ENCODE data around the gene COL23A1. TPM values are rescaled to one million over a fixed set of nuclear protein-coding genes. Genes with fewer than 3 reads are reported as not detected.

COL23A1 gene
- total and polyA plus RNA-seq, 3 experiments from 2014 or later: 0.20 to 0.28 TPM; not detected in 1

DNA sequence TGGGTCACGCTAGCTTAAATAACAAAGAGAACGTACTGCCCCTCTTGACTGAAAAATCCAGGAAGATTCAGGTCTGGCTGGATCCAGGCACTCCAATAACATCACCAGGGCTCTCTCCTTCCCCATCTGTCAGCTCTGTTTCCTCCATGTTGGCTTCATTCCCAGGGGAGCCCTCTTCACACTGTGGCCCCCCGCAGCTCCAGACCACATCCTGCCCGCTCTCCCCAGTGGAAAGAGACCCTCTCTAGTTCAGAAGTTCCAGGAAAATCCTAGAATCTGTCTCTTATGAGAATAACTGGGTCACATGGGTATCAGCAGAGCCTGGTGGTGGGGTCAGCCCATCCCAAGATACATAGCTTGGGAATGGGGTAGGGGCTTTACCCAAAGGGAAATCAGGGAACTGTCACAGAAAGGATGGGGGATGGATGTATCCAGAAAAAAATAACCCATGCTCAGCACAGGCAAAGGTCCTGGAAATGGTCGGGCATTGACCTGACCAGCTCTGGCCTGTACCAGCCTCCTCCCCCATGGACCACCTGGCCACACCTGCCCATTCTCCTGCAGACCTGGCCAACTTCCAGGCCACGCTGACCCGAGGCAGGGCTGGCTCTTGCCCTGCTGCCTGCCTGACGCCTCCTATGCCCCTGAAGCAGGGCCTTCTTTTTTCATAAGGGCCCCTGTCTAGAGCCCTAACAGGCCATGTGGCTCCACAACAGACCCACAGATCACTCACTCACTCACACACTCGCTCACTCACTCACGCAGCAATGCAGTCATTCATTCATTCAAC is 65.9 kb downstream of the COL23A1 start:
- Histone ChIP-seq H3K36me3 (ENCODE audit: insufficient read depth, low read length) (no peaks in the 10 kb centered on the region), H3K4me1 (ENCODE audit: insufficient read depth, low read length) (no peaks in the 10 kb centered on the region), H3K27ac (ENCODE audit: low read depth, low read length) (no peak overlapping the region), H3K9me3 (ENCODE audit: low read length) (no peaks in the 10 kb centered on the region), H3K27me3 (ENCODE audit: insufficient read depth, low read length, poor library complexity, severe bottlenecking) (no peaks in the 10 kb centered on the region), H3K4me3 (ENCODE audit: low read length) (no peak overlapping the region)
- no peak for DNase-seq
- peak overlapping the region in 3 of 8 donors; percentile 54 to 89 (median 64) for H3K27ac Mint-ChIP-seq
- no peaks in the 10 kb centered on the region for H3K4me1 Mint-ChIP-seq
- peaks cover 0 to 3% (median 0%) of the 10 kb centered on the region in 5 donors for H3K9me3 Mint-ChIP-seq
- H3K36me3 Mint-ChIP-seq: no peaks in the 10 kb centered on the region
- CTCF ChIA-PET: interaction anchor here (0.7 kb wide), 1 partner anchor 8 kb away, joined by 3 read pairs; no protein-coding TSS in a partner anchor
- H3K27me3 Mint-ChIP-seq: peaks cover 1 to 5% of the 10 kb centered on the region in 2 donors
- POLR2A ChIA-PET: no interaction called here
- no peak overlapping the region for H3K4me3 Mint-ChIP-seq

DNA sequence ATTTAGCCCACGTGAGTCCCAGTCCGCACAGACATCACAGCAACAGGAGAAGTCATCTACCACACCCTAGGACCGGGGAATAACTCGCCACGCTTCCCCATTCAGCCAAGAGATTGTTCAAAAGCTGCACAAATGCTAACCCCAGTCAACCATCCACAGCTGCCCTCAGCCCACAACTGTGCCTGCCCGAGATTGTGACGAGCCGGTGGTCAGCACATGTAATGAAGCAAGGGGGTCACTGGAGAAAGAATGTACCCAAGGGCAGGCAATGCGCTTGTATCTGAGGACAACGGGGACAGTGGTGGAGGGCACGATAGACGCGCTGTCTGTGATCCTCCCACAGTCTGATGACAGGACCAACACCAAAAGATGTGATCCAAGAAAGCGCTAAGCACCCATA is 67.8 kb downstream of the COL23A1 start:
- peaks cover 0 to 3% (median 0%) of the 10 kb centered on the region in 5 donors for H3K9me3 Mint-ChIP-seq
- ChIA-PET POLR2A (no interaction called here), CTCF (no interaction called here)
- H3K27ac ChIP-seq (ENCODE audit: low read depth, low read length): no peak overlapping the region
- H3K4me1 ChIP-seq (ENCODE audit: insufficient read depth, low read length): no peaks in the 10 kb centered on the region
- H3K27me3 Mint-ChIP-seq: peaks cover 4 to 6% of the 10 kb centered on the region in 2 donors
- peak overlapping the region in 1 of 8 donors; percentile 2 for H3K27ac Mint-ChIP-seq
- no peak overlapping the region for H3K4me3 Mint-ChIP-seq
- no peaks in the 10 kb centered on the region for H3K4me1 Mint-ChIP-seq
- H3K9me3 ChIP-seq (ENCODE audit: low read length): no peaks in the 10 kb centered on the region
- no peak for DNase-seq
- H3K4me3 ChIP-seq (ENCODE audit: low read length): no peak overlapping the region
- no peaks in the 10 kb centered on the region for H3K27me3 ChIP-seq (ENCODE audit: insufficient read depth, low read length, poor library complexity, severe bottlenecking)
- H3K36me3 ChIP-seq (ENCODE audit: insufficient read depth, low read length): no peaks in the 10 kb centered on the region
- H3K36me3 Mint-ChIP-seq: no peaks in the 10 kb centered on the region

DNA sequence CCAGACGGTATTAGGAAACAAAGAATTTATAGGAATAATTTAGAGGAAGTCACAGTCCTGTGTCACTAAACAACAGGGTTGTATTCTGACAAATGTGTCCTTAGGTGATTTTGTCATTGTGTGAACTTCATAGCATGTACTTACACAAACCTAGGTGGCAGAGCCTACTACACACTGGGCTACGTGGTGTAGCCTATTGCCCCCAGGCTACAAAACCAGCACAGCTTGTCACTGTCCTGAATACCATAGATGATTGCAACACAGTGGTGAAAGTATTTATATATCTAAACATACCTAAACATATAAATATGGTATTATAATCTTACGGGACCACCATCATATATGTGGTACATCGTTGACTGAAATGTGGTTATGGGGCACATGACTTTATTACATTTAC is 69.3 kb downstream of the COL23A1 start:
- Histone ChIP-seq H3K27me3 (ENCODE audit: insufficient read depth, low read length, poor library complexity, severe bottlenecking) (no peaks in the 10 kb centered on the region), H3K4me3 (ENCODE audit: low read length) (no peak overlapping the region), H3K36me3 (ENCODE audit: insufficient read depth, low read length) (no peaks in the 10 kb centered on the region), H3K9me3 (ENCODE audit: low read length) (no peaks in the 10 kb centered on the region), H3K4me1 (ENCODE audit: insufficient read depth, low read length) (no peaks in the 10 kb centered on the region), H3K27ac (ENCODE audit: low read depth, low read length) (no peak overlapping the region)
- H3K4me3 Mint-ChIP-seq: no peak overlapping the region
- DNase-seq: no peak
- H3K27me3 Mint-ChIP-seq: peaks cover 8 to 21% of the 10 kb centered on the region in 2 donors
- CTCF ChIA-PET: no interaction called here
- H3K36me3 Mint-ChIP-seq: no peaks in the 10 kb centered on the region
- POLR2A ChIA-PET: no interaction called here
- no peaks in the 10 kb centered on the region for H3K4me1 Mint-ChIP-seq
- H3K9me3 Mint-ChIP-seq: peaks cover 0 to 3% (median 0%) of the 10 kb centered on the region in 5 donors
- H3K27ac Mint-ChIP-seq: no peak overlapping the region

DNA sequence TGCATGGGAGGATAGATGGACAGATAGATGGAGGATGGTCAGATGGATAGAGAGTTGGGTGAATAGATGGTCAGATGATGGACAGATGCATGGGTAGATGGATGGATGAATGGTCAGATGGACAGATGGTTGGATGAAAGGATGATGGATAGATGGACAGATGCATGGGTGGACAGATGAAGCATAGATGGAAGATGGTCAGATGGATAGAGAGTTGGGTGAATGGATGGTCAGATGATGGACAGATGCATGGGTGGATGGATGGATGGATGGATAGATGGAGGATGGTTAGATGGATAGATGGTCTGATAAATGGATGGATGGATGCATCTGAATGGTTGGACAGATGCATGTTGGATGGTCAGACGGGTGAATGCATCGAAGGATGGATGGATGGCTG is 70.4 kb downstream of the COL23A1 start:
- peaks cover 0 to 3% (median 0%) of the 10 kb centered on the region in 5 donors for H3K9me3 Mint-ChIP-seq
- no peaks in the 10 kb centered on the region for H3K36me3 Mint-ChIP-seq
- H3K36me3 ChIP-seq (ENCODE audit: insufficient read depth, low read length): no peaks in the 10 kb centered on the region
- ChIA-PET POLR2A (no interaction called here), CTCF (no interaction called here)
- no peaks in the 10 kb centered on the region for H3K4me1 Mint-ChIP-seq
- H3K4me1 ChIP-seq (ENCODE audit: insufficient read depth, low read length): no peaks in the 10 kb centered on the region
- H3K4me3 Mint-ChIP-seq: no peak overlapping the region
- no peak overlapping the region for H3K27ac ChIP-seq (ENCODE audit: low read depth, low read length)
- H3K4me3 ChIP-seq (ENCODE audit: low read length): no peak overlapping the region
- H3K27me3 ChIP-seq (ENCODE audit: insufficient read depth, low read length, poor library complexity, severe bottlenecking): no peaks in the 10 kb centered on the region
- H3K27ac Mint-ChIP-seq: no peak overlapping the region
- no peaks in the 10 kb centered on the region for H3K9me3 ChIP-seq (ENCODE audit: low read length)
- H3K27me3 Mint-ChIP-seq: peaks cover 11 to 31% of the 10 kb centered on the region in 2 donors
- DNase-seq: no peak

DNA sequence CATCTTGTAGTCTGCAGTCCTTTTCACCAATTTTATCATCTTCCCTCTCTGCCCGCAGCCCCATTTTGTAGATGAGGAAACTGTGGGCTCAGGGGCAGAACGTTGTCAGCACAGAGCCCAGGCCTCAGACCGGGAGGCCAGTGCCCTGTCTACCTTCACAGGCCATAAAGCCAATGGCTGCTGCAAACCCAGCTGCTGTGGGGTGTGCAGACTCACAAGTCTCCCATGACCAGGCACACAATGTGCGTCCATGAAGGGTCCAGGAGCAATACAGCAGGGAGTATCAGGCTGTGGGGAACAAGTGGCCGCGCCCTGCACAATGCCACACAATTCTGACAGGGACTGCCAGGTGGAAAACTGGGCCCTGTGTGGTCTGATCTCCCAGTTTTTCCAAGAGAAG is 71.0 kb downstream of the COL23A1 start:
- Histone ChIP-seq H3K27ac (ENCODE audit: low read depth, low read length) (no peak overlapping the region), H3K9me3 (ENCODE audit: low read length) (no peaks in the 10 kb centered on the region), H3K4me1 (ENCODE audit: insufficient read depth, low read length) (no peaks in the 10 kb centered on the region), H3K4me3 (ENCODE audit: low read length) (no peak overlapping the region), H3K27me3 (ENCODE audit: insufficient read depth, low read length, poor library complexity, severe bottlenecking) (peaks cover 3% of the 10 kb centered on the region), H3K36me3 (ENCODE audit: insufficient read depth, low read length) (no peaks in the 10 kb centered on the region)
- DNase-seq: no peak
- Mint-ChIP-seq H3K36me3 (no peaks in the 10 kb centered on the region), H3K4me1 (no peaks in the 10 kb centered on the region), H3K9me3 (peaks cover 0 to 3% (median 0%) of the 10 kb centered on the region in 5 donors), H3K4me3 (no peak overlapping the region), H3K27me3 (peaks cover 10 to 35% of the 10 kb centered on the region in 2 donors), H3K27ac (no peak overlapping the region)
- CTCF ChIA-PET: no interaction called here
- POLR2A ChIA-PET: no interaction called here

DNA sequence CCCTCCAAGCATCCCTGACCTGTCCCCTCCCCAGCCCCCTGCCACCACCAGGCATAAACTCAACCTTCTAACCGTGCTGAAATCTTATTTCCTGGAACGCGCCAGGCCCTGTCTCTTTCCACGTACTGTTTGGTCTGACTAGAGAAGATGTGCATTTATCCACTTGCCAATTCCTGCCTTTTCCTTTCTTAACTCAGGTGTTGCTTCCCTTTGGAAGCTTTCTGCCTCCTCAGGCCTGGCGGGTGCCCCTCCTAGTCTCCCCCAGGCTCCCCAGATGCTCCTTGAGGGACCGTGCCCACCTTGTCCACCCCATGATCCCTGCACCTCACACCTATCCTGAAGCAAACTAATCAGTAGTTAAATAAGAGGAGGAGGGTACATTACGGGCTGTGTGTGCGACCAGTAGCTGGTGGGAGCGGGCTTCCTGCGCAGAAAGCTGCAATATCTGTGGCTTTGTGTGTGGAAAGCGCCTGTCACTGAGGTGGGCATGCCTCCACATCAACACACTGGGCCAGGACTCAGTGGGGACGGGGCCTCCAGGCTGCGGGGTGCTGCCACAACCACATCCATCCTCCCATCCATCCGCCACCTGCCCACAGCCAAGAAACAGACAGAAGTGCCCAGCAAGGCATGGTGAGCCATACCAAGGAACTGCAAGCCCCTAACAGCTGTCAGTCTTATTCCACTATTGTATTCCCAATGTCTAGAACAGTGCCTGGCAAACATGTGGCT is 73.5 kb downstream of the COL23A1 start:
- Mint-ChIP-seq H3K4me1 (no peaks in the 10 kb centered on the region), H3K36me3 (peaks cover 0 to 1% (median 0%) of the 10 kb centered on the region in 3 donors), H3K27me3 (peaks cover 17 to 50% of the 10 kb centered on the region in 2 donors), H3K27ac (peak overlapping the region in 1 of 8 donors; percentile 10), H3K9me3 (peaks cover 0 to 6% (median 0%) of the 10 kb centered on the region in 5 donors), H3K4me3 (no peak overlapping the region)
- no peak overlapping the region for H3K27ac ChIP-seq (ENCODE audit: low read depth, low read length)
- no peaks in the 10 kb centered on the region for H3K36me3 ChIP-seq (ENCODE audit: insufficient read depth, low read length)
- H3K4me3 ChIP-seq (ENCODE audit: low read length): no peak overlapping the region
- no peaks in the 10 kb centered on the region for H3K4me1 ChIP-seq (ENCODE audit: insufficient read depth, low read length)
- H3K27me3 ChIP-seq (ENCODE audit: insufficient read depth, low read length, poor library complexity, severe bottlenecking): peaks cover 5% of the 10 kb centered on the region
- H3K9me3 ChIP-seq (ENCODE audit: low read length): no peaks in the 10 kb centered on the region
- ChIA-PET CTCF (no interaction called here), POLR2A (no interaction called here)
- no peak for DNase-seq

DNA sequence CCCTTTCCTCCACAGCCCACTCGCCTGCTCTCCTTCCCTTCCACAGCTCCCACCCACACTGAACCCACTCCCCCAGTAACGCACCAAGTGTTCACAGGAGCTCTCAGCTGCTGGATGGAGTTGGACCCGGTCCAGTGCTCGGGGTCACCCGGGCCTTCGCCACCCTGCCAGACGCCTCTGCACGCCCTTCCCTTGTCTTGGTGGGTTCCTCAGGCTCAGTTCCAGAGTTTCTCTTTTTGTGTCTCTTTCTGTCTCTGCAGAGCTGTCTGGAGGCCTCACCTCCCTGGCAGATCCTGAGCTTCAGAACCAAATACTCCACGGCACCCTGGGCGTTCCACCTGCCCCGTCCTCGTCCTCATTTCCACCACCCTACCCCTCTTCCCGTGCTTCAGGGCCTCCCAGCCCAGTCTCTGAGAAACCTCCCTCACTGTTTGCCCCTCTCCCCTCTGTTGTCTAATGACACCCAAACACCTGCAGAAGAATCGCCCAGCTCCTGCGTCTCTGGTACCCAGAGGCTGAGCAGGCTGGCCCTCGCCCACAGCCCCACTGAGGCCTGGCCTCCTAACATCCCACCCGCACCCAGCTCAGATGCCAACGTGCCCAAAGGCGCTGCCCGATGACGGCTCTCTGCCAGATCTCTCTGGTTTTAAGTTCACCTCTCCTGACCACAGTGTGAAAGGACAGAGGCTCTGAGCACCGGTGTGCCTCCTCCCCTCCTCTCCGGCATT is 74.3 kb downstream of the COL23A1 start:
- peaks cover 0 to 6% (median 0%) of the 10 kb centered on the region in 5 donors for H3K9me3 Mint-ChIP-seq
- no peak overlapping the region for H3K27ac Mint-ChIP-seq
- H3K4me1 ChIP-seq (ENCODE audit: insufficient read depth, low read length): no peaks in the 10 kb centered on the region
- H3K4me3 ChIP-seq (ENCODE audit: low read length): no peak overlapping the region
- ChIA-PET CTCF (no interaction called here), POLR2A (no interaction called here)
- H3K27me3 ChIP-seq (ENCODE audit: insufficient read depth, low read length, poor library complexity, severe bottlenecking): peaks cover 5% of the 10 kb centered on the region
- DNase-seq: no peak
- H3K27me3 Mint-ChIP-seq: peaks cover 17 to 53% of the 10 kb centered on the region in 2 donors
- H3K27ac ChIP-seq (ENCODE audit: low read depth, low read length): no peak overlapping the region
- no peaks in the 10 kb centered on the region for H3K9me3 ChIP-seq (ENCODE audit: low read length)
- no peak overlapping the region for H3K4me3 Mint-ChIP-seq
- no peaks in the 10 kb centered on the region for H3K4me1 Mint-ChIP-seq
- peaks cover 0 to 1% (median 0%) of the 10 kb centered on the region in 3 donors for H3K36me3 Mint-ChIP-seq
- no peaks in the 10 kb centered on the region for H3K36me3 ChIP-seq (ENCODE audit: insufficient read depth, low read length)
